Measurements from ENCODE around the gene CDH23.

CDH23 gene

DNA sequence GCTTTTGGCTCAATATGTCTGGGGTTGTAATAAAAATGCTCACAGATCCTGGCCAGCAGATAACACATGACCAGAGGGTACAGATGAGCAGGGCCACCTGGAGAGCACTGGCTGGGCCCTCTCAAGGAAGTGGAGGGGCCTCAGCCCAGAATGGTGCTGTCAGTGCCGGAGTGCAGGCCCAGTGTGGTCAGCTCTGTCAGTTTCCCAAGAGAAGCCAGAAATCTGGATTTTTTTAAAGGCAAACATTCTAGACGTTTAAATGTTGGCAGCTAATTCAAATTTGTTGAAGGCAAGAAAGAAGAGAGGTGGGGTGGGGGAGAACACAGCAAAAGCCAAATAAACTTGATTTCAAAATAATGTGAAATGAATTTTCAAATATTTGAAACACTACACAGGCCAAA lies 320.8 kb downstream of the CDH23 start:
- DNase-seq (ENCODE audit: low read depth, low spot score) = no peak
- Histone ChIP-seq H3K27me3 (ENCODE audit: insufficient read depth, insufficient read length) (peaks cover 9% of the 10 kb centered on the region), H3K9me3 (ENCODE audit: insufficient read depth, low read length) (no peaks in the 10 kb centered on the region), H3K36me3 (ENCODE audit: insufficient read depth, insufficient read length, low read length) (no peaks in the 10 kb centered on the region), H3K4me3 (ENCODE audit: insufficient read length, low read depth) (no peak overlapping the region), H3K4me1 (ENCODE audit: insufficient read depth, insufficient read length) (peaks cover 13% of the 10 kb centered on the region), H3K9ac (ENCODE audit: insufficient read length, low read depth) (no peak overlapping the region)
- no peak for TF ChIP-seq ZNF274 (IDR thresholded peaks at IDR 0.05; ENCODE audit: low read depth, low read length)
- TF ChIP-seq SUZ12 (IDR thresholded peaks at IDR 0.05; ENCODE audit: extremely low read depth, insufficient read depth, insufficient read length) = no peak
- no peak for TF ChIP-seq YY1 (IDR thresholded peaks at IDR 0.05; ENCODE audit: insufficient read depth, insufficient read length)

DNA sequence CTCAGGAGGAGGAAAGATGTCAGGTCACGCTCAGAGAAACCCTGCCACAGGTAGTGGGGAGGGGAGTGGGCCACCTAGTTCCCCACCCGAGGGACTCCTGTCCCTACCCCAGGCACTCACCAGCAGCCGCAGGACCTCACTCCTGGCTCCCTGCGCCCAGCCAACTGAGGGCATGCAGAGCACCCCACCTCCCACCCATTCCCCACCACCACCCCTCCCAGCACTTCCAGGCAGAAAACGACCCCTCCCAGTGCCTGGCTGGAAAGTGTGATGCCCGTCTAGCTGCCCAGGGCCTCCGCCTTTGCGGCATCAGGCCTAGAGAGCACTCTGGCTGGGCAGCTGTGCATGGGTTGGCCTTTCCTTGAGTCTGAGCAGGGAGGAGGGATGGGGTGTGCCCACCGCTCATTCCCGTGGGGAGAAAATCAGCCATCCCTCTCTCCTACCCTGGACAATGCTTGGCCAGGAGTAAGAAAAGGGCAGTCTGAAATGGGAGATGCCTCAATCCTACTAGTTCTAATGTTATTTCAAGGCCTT lies 321.5 kb downstream of the CDH23 start:
- Histone ChIP-seq H3K4me1 (ENCODE audit: insufficient read depth, insufficient read length) (peaks cover 11% of the 10 kb centered on the region), H3K9me3 (ENCODE audit: insufficient read depth, low read length) (no peaks in the 10 kb centered on the region), H3K9ac (ENCODE audit: insufficient read length, low read depth) (no peak overlapping the region), H3K4me3 (ENCODE audit: insufficient read length, low read depth) (no peak overlapping the region), H3K36me3 (ENCODE audit: insufficient read depth, insufficient read length, low read length) (no peaks in the 10 kb centered on the region), H3K27me3 (ENCODE audit: insufficient read depth, insufficient read length) (peaks cover 9% of the 10 kb centered on the region)
- DNase-seq (ENCODE audit: low read depth, low spot score) = no peak
- TF ChIP-seq YY1 (IDR thresholded peaks at IDR 0.05; ENCODE audit: insufficient read depth, insufficient read length) (no peak), SUZ12 (IDR thresholded peaks at IDR 0.05; ENCODE audit: extremely low read depth, insufficient read depth, insufficient read length) (no peak), ZNF274 (IDR thresholded peaks at IDR 0.05; ENCODE audit: low read depth, low read length) (no peak)

DNA sequence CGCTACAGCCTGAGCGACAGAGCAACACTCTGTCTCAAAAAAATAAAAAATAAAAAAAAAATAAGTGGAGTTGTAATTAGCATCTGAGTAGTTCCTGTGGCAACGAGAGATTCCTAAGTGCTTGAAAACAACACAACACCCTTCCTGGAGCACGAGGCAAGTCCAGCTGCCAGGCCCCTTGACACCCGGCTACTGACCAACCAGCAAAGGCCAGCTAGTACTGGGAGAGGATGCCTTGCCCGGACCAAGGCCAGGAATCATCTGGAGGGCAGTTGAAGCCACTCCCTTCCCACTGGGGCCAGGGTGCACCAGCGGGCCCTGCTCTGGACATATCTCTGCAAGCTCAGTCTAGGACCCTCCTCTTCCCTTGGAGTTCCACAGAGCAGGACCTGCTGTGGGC lies 322.3 kb downstream of the CDH23 start:
- no peaks in the 10 kb centered on the region for H3K9me3 ChIP-seq (ENCODE audit: insufficient read depth, low read length)
- H3K27me3 ChIP-seq (ENCODE audit: insufficient read depth, insufficient read length) = peaks cover 9% of the 10 kb centered on the region
- H3K4me1 ChIP-seq (ENCODE audit: insufficient read depth, insufficient read length) = peaks cover 9% of the 10 kb centered on the region
- H3K36me3 ChIP-seq (ENCODE audit: insufficient read depth, insufficient read length, low read length) = no peaks in the 10 kb centered on the region
- H3K4me3 ChIP-seq (ENCODE audit: insufficient read length, low read depth) = no peak overlapping the region
- H3K9ac ChIP-seq (ENCODE audit: insufficient read length, low read depth) = no peak overlapping the region
- TF ChIP-seq ZNF274 (IDR thresholded peaks at IDR 0.05; ENCODE audit: low read depth, low read length) (no peak), SUZ12 (IDR thresholded peaks at IDR 0.05; ENCODE audit: extremely low read depth, insufficient read depth, insufficient read length) (no peak), YY1 (IDR thresholded peaks at IDR 0.05; ENCODE audit: insufficient read depth, insufficient read length) (no peak)
- no peak for DNase-seq (ENCODE audit: low read depth, low spot score)

DNA sequence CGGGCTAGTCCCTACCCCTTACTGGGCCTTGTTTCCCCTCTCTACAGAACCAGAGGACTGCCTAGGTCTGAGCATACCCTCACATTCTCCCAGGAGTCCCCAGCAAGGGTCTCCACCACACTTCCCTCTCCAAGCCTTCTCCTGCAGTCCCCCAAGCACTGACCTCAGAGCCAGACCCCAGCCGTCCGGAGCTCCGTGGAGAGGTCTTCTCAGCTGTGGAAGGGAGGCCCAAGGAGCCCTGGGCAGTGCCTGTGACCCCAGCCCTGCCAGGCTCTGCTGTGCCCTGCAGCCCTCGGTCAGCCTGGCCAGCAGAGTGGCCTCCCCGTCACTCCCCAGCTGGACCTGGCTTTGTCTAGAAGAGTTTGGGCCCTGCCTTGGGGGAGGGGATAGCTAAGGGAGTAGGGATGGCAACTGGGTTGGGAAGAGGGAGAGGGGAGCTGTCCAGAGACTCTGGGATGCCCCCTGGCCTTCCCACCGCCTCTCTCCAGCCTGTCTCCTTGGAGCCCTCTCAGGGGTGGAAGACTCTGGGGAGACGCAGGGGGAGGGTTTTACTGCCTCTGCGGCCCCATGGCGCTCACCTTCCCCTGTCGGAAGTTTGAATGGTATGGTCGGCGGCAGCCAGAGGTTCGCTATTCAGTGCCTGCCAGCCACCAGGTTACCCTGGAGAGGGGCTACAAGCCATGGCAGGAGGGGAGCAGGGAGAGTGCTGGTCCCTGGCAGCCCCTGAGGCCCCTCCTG lies 322.9 kb downstream of the CDH23 start, which contains the start of gene C10orf105:
C10orf105 (minus strand) TSS at position 315 of the 738 bp plus-strand sequence. CDS start 3,441 bp downstream, outside the sequence.
- Histone ChIP-seq H3K9me3 (ENCODE audit: insufficient read depth, low read length) (no peaks in the 10 kb centered on the region), H3K9ac (ENCODE audit: insufficient read length, low read depth) (no peak within 1 kb of the TSS)
- TF ChIP-seq ZNF274 (IDR thresholded peaks at IDR 0.05; ENCODE audit: low read depth, low read length) (no peak), SUZ12 (IDR thresholded peaks at IDR 0.05; ENCODE audit: extremely low read depth, insufficient read depth, insufficient read length) (no peak), YY1 (IDR thresholded peaks at IDR 0.05; ENCODE audit: insufficient read depth, insufficient read length) (no peak)

DNA sequence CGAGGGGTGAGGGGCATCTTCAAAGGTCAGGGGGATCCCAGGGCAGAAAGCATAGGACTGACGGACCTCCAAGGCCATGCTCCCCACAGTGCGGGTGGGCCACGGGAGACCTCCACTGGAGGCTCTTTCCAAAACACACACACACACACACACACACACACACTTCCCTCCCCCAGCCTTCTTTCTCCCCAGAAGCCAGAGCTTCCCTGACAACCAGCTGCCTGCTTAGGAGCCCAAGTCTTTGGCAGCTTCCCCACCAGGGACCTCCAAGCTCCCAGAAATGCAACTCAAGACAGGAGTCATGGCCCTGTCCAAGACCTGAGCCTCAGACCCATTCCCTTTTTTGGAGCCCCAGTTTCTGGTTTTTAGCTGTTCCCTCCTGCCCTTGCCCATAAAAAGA lies 323.6 kb downstream of the CDH23 start:
- Histone ChIP-seq H3K9me3 (ENCODE audit: insufficient read depth, low read length) (no peaks in the 10 kb centered on the region), H3K27me3 (ENCODE audit: insufficient read depth, insufficient read length) (peaks cover 9% of the 10 kb centered on the region), H3K4me3 (ENCODE audit: insufficient read length, low read depth) (no peak overlapping the region), H3K9ac (ENCODE audit: insufficient read length, low read depth) (no peak overlapping the region), H3K36me3 (ENCODE audit: insufficient read depth, insufficient read length, low read length) (no peaks in the 10 kb centered on the region), H3K4me1 (ENCODE audit: insufficient read depth, insufficient read length) (peaks cover 8% of the 10 kb centered on the region)
- TF ChIP-seq YY1 (IDR thresholded peaks at IDR 0.05; ENCODE audit: insufficient read depth, insufficient read length) = no peak
- TF ChIP-seq SUZ12 (IDR thresholded peaks at IDR 0.05; ENCODE audit: extremely low read depth, insufficient read depth, insufficient read length) = no peak
- TF ChIP-seq ZNF274 (IDR thresholded peaks at IDR 0.05; ENCODE audit: low read depth, low read length) = no peak
- no peak for DNase-seq (ENCODE audit: low read depth, low spot score)

More for the DNA sequence above, 322.9 kb downstream of the CDH23 start, which contains the start of gene C10orf105:
- peaks cover 9% of the 10 kb centered on the region for H3K27me3 ChIP-seq (ENCODE audit: insufficient read depth, insufficient read length)
- H3K4me1 ChIP-seq (ENCODE audit: insufficient read depth, insufficient read length) = peaks cover 6% of the 10 kb centered on the region
- DNase-seq (ENCODE audit: low read depth, low spot score) = no peak
- no peaks in the 10 kb centered on the region for H3K36me3 ChIP-seq (ENCODE audit: insufficient read depth, insufficient read length, low read length)
- no peak within 1 kb of the TSS for H3K4me3 ChIP-seq (ENCODE audit: insufficient read length, low read depth)

DNA sequence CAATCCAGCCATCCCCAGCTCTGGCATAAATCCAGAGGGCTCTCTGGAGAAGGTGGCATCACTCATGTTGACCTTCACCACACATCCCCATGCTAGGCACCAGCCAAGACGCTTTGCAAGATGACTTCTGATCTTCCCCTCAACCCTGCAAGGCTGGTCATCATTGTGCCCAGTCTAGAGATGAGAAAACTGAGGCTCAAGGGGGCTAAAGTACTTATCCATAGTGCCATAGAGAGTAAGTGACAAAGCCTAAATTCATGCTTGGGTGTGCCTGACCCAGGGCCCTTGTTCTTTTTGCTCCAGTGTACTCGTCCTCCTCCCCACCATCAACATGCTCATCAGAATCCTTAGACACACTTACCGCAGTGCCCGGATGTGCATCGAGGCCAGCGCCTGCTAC lies 324.6 kb downstream of the CDH23 start:
- no peak for DNase-seq (ENCODE audit: low read depth, low spot score)
- H3K9ac ChIP-seq (ENCODE audit: insufficient read length, low read depth) = no peak overlapping the region
- TF ChIP-seq SUZ12 (IDR thresholded peaks at IDR 0.05; ENCODE audit: extremely low read depth, insufficient read depth, insufficient read length) (no peak), YY1 (IDR thresholded peaks at IDR 0.05; ENCODE audit: insufficient read depth, insufficient read length) (no peak), ZNF274 (IDR thresholded peaks at IDR 0.05; ENCODE audit: low read depth, low read length) (no peak)
- no peaks in the 10 kb centered on the region for H3K36me3 ChIP-seq (ENCODE audit: insufficient read depth, insufficient read length, low read length)
- peaks cover 10% of the 10 kb centered on the region for H3K4me1 ChIP-seq (ENCODE audit: insufficient read depth, insufficient read length)
- no peak overlapping the region for H3K4me3 ChIP-seq (ENCODE audit: insufficient read length, low read depth)
- peaks cover 9% of the 10 kb centered on the region for H3K27me3 ChIP-seq (ENCODE audit: insufficient read depth, insufficient read length)
- no peaks in the 10 kb centered on the region for H3K9me3 ChIP-seq (ENCODE audit: insufficient read depth, low read length)

DNA sequence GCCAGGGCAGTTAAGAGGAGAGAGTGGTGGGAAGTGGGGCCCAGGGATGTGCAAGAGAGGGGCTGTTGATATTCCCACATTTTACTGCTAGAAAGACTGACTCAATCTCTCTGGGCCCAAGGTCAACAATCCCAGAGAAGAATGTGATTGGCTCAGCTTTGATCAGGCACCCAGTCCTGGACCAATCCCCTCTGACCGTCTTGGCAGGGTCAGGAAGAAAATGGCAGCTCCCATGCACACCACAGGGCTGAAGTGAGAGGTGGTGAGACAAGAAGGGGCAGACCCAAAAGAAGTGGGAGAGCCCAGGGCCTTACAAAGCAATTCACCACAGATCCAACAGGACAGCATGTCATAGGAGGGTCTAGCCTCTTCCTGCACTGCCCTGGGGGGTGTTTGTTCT lies 326.1 kb downstream of the CDH23 start:
- H3K4me1 ChIP-seq (ENCODE audit: insufficient read depth, insufficient read length) = peaks cover 15% of the 10 kb centered on the region
- no peak overlapping the region for H3K4me3 ChIP-seq (ENCODE audit: insufficient read length, low read depth)
- H3K27me3 ChIP-seq (ENCODE audit: insufficient read depth, insufficient read length) = peaks cover 9% of the 10 kb centered on the region
- H3K9me3 ChIP-seq (ENCODE audit: insufficient read depth, low read length) = no peaks in the 10 kb centered on the region
- H3K36me3 ChIP-seq (ENCODE audit: insufficient read depth, insufficient read length, low read length) = no peaks in the 10 kb centered on the region
- TF ChIP-seq ZNF274 (IDR thresholded peaks at IDR 0.05; ENCODE audit: low read depth, low read length) = no peak
- no peak for TF ChIP-seq SUZ12 (IDR thresholded peaks at IDR 0.05; ENCODE audit: extremely low read depth, insufficient read depth, insufficient read length)
- TF ChIP-seq YY1 (IDR thresholded peaks at IDR 0.05; ENCODE audit: insufficient read depth, insufficient read length) = no peak
- no peak for DNase-seq (ENCODE audit: low read depth, low spot score)
- H3K9ac ChIP-seq (ENCODE audit: insufficient read length, low read depth) = no peak overlapping the region

Data from NT2/D1 (cell line).